Vagina (tissue), 2 donors: ENCODE results near the gene CLCA2.

Source experiments
- CTCF ChIP-seq, 3 experiments: fragments of 450-650 bp in 2 of 3; fragments of 200-600 bp in 1 of 3; sonication (generic) in 1 of 3; IDR thresholded peaks; one replicate each; pipeline ENCODE4 v1.5.1; 2017 to 2019; ENCODE audit warnings: antibody characterized with exemption in 3 of 3, mild to moderate bottlenecking in 2 of 3, moderate library complexity in 2 of 3
- POLR2AphosphoS5 ChIP-seq, 2 donors: sonication (generic); formaldehyde crosslinking; IDR thresholded peaks; one replicate each; pipeline ENCODE4 v1.9.0; 2017; ENCODE audit warnings: antibody characterized with exemption in 2 of 2, mild to moderate bottlenecking in 2 of 2, low read depth in 1 of 2; ENCODE audit not compliant: insufficient read depth in 1 of 2

GRCh38 chr1:86434059-86434458, 10.1 kb downstream of the CLCA2 start:
- TF ChIP-seq CTCF (IDR thresholded peaks at IDR 0.05): no peak
- no peak for TF ChIP-seq POLR2AphosphoS5 (IDR thresholded peaks at IDR 0.05; ENCODE audit: insufficient read depth in 1 of 2, low read depth in 1 of 2)
